Lung (tissue), 12 donors: Measurements from ENCODE around the gene STK32B. TPM values are rescaled to one million over a fixed set of nuclear protein-coding genes. Genes with fewer than 3 reads are reported as not detected.

Source experiments
- ATAC-seq: fragments of 200-7000 bp; cut with Tn5 transposase; one replicate; pipeline ENCODE4 v1.9.1; 2020; ENCODE audit warnings: moderate number of reproducible peaks; ENCODE audit not compliant: insufficient read depth, low FRiP score
- DNase-seq, 3 donors: peaks; one replicate each; pipeline ENCODE4 v3.0.0-alpha.2; 2013 to 2017
- H3K27ac ChIP-seq, 2 donors: one replicate each; pipeline ENCODE4 v1.5.1; 2013; ENCODE audit warnings: mild to moderate bottlenecking in 2 of 2, moderate library complexity in 2 of 2, control low read depth in 1 of 2, inconsistent platforms in 1 of 2, low read depth in 1 of 2, low read length in 1 of 2
- H3K27me3 ChIP-seq, 3 donors: one replicate each; pipeline ENCODE4 v1.5.1; 2013; ENCODE audit warnings: low read length in 2 of 3; ENCODE audit not compliant: control insufficient read depth in 3 of 3, insufficient read depth in 3 of 3
- H3K36me3 ChIP-seq, 4 donors: one replicate each; pipeline ENCODE4 v1.5.1; 2013; ENCODE audit warnings: low read length in 4 of 4, mild to moderate bottlenecking in 1 of 4, moderate library complexity in 1 of 4; ENCODE audit not compliant: control insufficient read depth in 4 of 4, insufficient read depth in 4 of 4
- H3K4me1 ChIP-seq, 5 donors: one replicate each; pipeline ENCODE4 v1.5.1; 2013; ENCODE audit warnings: low read length in 5 of 5, mild to moderate bottlenecking in 2 of 5, moderate library complexity in 1 of 5; ENCODE audit not compliant: control insufficient read depth in 5 of 5, insufficient read depth in 5 of 5
- H3K4me3 ChIP-seq: one replicate; pipeline ENCODE4 v1.5.1; 2013; ENCODE audit warnings: mild to moderate bottlenecking, control low read depth, moderate library complexity
- H3K9ac ChIP-seq, 2 donors: one replicate each; pipeline ENCODE4 v1.5.1; 2013; ENCODE audit warnings: low read length in 2 of 2, control low read depth in 1 of 2; ENCODE audit not compliant: insufficient read depth in 1 of 2
- H3K9me3 ChIP-seq, 4 donors: one replicate each; pipeline ENCODE4 v1.5.1; 2013; ENCODE audit warnings: low read length in 3 of 4, mild to moderate bottlenecking in 1 of 4, moderate library complexity in 1 of 4; ENCODE audit not compliant: control insufficient read depth in 4 of 4, insufficient read depth in 3 of 4
- WGBS, 2 donors: extraction: QIAGEN DNeasy Blood & Tissue Kit; methylation state at CpG; one replicate each; pipeline ENCODE4 v1.1.7; 2013; 5-methylcytosine and 5-hydroxymethylcytosine counted together
- polyA plus RNA-seq, 2 donors: library from polyadenylated mRNA; stranded (reverse); fragments of 200-250 nt; gene quantifications; one replicate each; pipeline ENCODE4 v1.2.1, GENCODE V29; 2013
- total RNA-seq, 2 donors: library from RNA; depleted of rRNA in 1 of 2; stranded (reverse); fragments of >200 nt in 1 of 2; gene quantifications; one replicate each; pipeline ENCODE4 v1.2.1, GENCODE V29; 2014 to 2021
- TF ChIP-seq, protein P1 (sequence below): IDR thresholded peaks from 2 replicates; pipeline ENCODE4 v1.5.1; 2012; ENCODE audit warnings: mild to moderate bottlenecking; ENCODE audit errors: control extremely low read depth, extremely low read depth
- donor health status: control.
- donor health status: control.
- donor health status: Bipolar disorder and iron deficiency.
- donor health status: healthy.
- donor health status: DM: yes; HTN: yes; CAD: no.

The STK32B gene
- total and polyA plus RNA-seq, 4 donors = 0.29 to 2.2 (median 1.4) TPM

DNA sequence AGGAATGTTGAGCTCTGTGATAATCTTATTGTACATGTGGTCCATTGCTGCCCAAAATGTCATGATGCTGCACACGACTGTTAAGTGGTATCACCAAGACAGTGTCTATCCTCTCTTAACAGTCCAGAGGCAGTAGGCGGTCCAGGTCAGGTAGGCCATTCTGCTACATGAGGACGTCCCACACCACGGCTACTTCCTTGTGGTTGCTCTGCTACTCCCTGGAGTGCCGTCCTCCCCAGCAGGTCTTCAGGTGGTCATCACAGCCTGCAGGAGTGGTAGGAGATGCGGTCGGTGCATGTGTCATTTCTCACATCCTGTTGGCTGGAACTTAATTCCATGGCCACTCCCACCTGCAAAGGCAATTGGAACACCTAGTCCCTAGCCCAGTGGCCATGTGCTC lies 11.5 kb upstream of the STK32B start:
- Histone ChIP-seq H3K36me3 (no peaks in the 10 kb centered on the region), H3K9me3 (no peaks in the 10 kb centered on the region), H3K27me3 (no peaks in the 10 kb centered on the region), H3K4me1 (peaks cover 0 to 37% (median 5%) of the 10 kb centered on the region in 5 donors), H3K9ac (no peak overlapping the region), H3K27ac (no peak overlapping the region), H3K4me3 (no peak overlapping the region)
- ATAC-seq (no peak), DNase-seq (no peak)
- 91 to 94% methylated on average over 7 of the region's 7 CpGs for WGBS, 2 donors
- TF ChIP-seq, protein P1, sequence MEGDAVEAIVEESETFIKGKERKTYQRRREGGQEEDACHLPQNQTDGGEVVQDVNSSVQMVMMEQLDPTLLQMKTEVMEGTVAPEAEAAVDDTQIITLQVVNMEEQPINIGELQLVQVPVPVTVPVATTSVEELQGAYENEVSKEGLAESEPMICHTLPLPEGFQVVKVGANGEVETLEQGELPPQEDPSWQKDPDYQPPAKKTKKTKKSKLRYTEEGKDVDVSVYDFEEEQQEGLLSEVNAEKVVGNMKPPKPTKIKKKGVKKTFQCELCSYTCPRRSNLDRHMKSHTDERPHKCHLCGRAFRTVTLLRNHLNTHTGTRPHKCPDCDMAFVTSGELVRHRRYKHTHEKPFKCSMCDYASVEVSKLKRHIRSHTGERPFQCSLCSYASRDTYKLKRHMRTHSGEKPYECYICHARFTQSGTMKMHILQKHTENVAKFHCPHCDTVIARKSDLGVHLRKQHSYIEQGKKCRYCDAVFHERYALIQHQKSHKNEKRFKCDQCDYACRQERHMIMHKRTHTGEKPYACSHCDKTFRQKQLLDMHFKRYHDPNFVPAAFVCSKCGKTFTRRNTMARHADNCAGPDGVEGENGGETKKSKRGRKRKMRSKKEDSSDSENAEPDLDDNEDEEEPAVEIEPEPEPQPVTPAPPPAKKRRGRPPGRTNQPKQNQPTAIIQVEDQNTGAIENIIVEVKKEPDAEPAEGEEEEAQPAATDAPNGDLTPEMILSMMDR = no peak

GRCh38 chr4:5040856-5041620 lies 10.2 kb upstream of the STK32B start:
- TF ChIP-seq, protein P1 = no peak
- DNase-seq = peak; percentile 70 to 93 (median 93)
- Histone ChIP-seq H3K9ac (no peak overlapping the region), H3K9me3 (no peaks in the 10 kb centered on the region), H3K36me3 (no peaks in the 10 kb centered on the region), H3K27me3 (no peaks in the 10 kb centered on the region), H3K4me3 (no peak overlapping the region), H3K4me1 (peaks cover 0 to 33% (median 7%) of the 10 kb centered on the region in 5 donors), H3K27ac (no peak overlapping the region)
- 70% methylated on average over 9 of the region's 9 CpGs for WGBS, 2 donors
- no peak for ATAC-seq

DNA sequence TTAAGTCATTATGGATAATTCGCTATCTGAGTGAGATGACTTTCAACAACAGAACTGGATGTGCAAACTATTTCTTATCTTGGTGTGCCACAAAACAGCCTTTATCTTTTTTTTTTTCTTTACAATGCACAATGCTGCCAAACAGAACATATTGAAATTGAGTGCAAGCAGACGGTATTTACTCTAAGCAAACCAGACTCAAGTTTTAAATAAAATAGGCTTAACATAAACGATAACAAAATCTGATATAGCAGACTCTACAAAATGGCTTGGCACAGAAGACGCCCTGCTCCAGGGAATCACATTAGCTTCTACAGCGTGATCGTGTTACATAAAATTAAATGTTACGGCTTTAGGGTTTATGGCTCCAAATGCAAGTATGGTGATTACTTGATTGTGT lies 9.6 kb upstream of the STK32B start:
- no peaks in the 10 kb centered on the region for H3K27me3 ChIP-seq
- 75 to 88% methylated on average over 7 of the region's 7 CpGs for WGBS, 2 donors
- peak in 1 of 3 donors; percentile 84 for DNase-seq
- TF ChIP-seq, protein P1 = no peak
- H3K9ac ChIP-seq = no peak overlapping the region
- H3K4me3 ChIP-seq = no peak overlapping the region
- no peak for ATAC-seq
- H3K4me1 ChIP-seq = peaks cover 0 to 33% (median 7%) of the 10 kb centered on the region in 5 donors
- H3K9me3 ChIP-seq = no peaks in the 10 kb centered on the region
- H3K27ac ChIP-seq = no peak overlapping the region
- H3K36me3 ChIP-seq = no peaks in the 10 kb centered on the region

GRCh38 chr4:5043579-5043978 lies 7.7 kb upstream of the STK32B start:
- no peaks in the 10 kb centered on the region for H3K27me3 ChIP-seq
- DNase-seq (no peak), ATAC-seq (no peak)
- H3K9me3 ChIP-seq = peaks cover 0 to 2% (median 0%) of the 10 kb centered on the region in 4 donors
- H3K4me1 ChIP-seq = peaks cover 0 to 22% (median 7%) of the 10 kb centered on the region in 5 donors
- no peak overlapping the region for H3K27ac ChIP-seq
- no peak overlapping the region for H3K9ac ChIP-seq
- no peaks in the 10 kb centered on the region for H3K36me3 ChIP-seq
- WGBS, 2 donors = 40 to 56% methylated on average over 6 of the region's 6 CpGs
- no peak overlapping the region for H3K4me3 ChIP-seq
- TF ChIP-seq, protein P1 = no peak
